H1 (cell line): ENCODE data around the gene PRDX5. TPM values are rescaled to one million over a fixed set of nuclear protein-coding genes. Genes with fewer than 3 reads are reported as not detected.

ENCODE experiments used
- CTCF ChIA-PET: fragments of 300-600 bp; sonication (Branson Sonifier 250); formaldehyde crosslinking; loops from one replicate; lab custom pipeline; 2021; ENCODE audit not compliant: partially characterized antibody; lab: Charles Lee
- POLR2A ChIA-PET: fragments of 300-600 bp; sonication (Branson Sonifier 250); formaldehyde crosslinking; loops from one replicate; lab custom pipeline; 2021; ENCODE audit warnings: inconsistent platforms; ENCODE audit not compliant: partially characterized antibody; lab: Charles Lee
- DNase-seq, 2 experiments: peaks; one replicate each; pipeline versions ENCODE4 v3.0.0 to v3.0.0-alpha.2; 2010 to 2022; ENCODE audit warnings: low spot score in 2 of 2, low read depth in 1 of 2, mixed read lengths in 1 of 2
- FAIRE-seq: peaks from 2 replicates; lab custom pipeline; 2011; peaks lifted over from hg19 to GRCh38; lab: Jason Lieb, UNC
- H2AFZ ChIP-seq: 2 replicates; pipeline ENCODE4 v1.8.1; 2012; ENCODE audit warnings: low read length, inconsistent platforms
- H2AK5ac ChIP-seq: 2 replicates; pipeline ENCODE4 v1.6.1; 2013; ENCODE audit warnings: low read depth, low read length
- H2BK120ac ChIP-seq: replicated peaks from 2 replicates; pipeline ENCODE3; 2013; ENCODE audit warnings: low read depth, low read length, inconsistent platforms
- H2BK12ac ChIP-seq: 2 replicates; pipeline ENCODE4 v1.6.1; 2013; ENCODE audit warnings: low read depth, low read length
- H2BK15ac ChIP-seq: 2 replicates; pipeline ENCODE4 v1.6.1; 2013; ENCODE audit warnings: low read length
- H2BK20ac ChIP-seq: 2 replicates; pipeline ENCODE4 v1.6.1; 2013; ENCODE audit warnings: low read length
- H2BK5ac ChIP-seq: 2 replicates; pipeline ENCODE4 v1.6.1; 2013; ENCODE audit warnings: low read depth, low read length
- H3K14ac ChIP-seq: 2 replicates; pipeline ENCODE4 v1.6.1; 2013; ENCODE audit warnings: inconsistent platforms; ENCODE audit not compliant: insufficient read length
- H3K18ac ChIP-seq: 2 replicates; pipeline ENCODE4 v1.6.1; 2013; ENCODE audit warnings: low read length; ENCODE audit errors: extremely low read depth
- H3K23ac ChIP-seq: 2 replicates; pipeline ENCODE4 v1.6.1; 2013; ENCODE audit warnings: inconsistent platforms; ENCODE audit not compliant: insufficient read length
- H3K23me2 ChIP-seq: 2 replicates; pipeline ENCODE4 v1.6.1; 2013; ENCODE audit warnings: low read depth, low read length
- H3K27ac ChIP-seq: 2 replicates; pipeline ENCODE4 v1.6.1; 2011; ENCODE audit warnings: low read depth, low read length, inconsistent platforms
- H3K27me3 ChIP-seq, 4 experiments: replicated peaks in 1 of 4; 1 replicate in 1 of 4; 2 replicates in 3 of 4; pipeline versions ENCODE4 v1.6.1 to v1.8.1; 2011 to 2013; ENCODE audit warnings: low read length in 3 of 4, mild to moderate bottlenecking in 3 of 4, inconsistent platforms in 2 of 4, mixed read lengths in 2 of 4, moderate library complexity in 1 of 4; ENCODE audit not compliant: control insufficient read depth in 3 of 4, insufficient read depth in 3 of 4; ENCODE audit errors: extremely low read depth in 1 of 4
- H3K36me3 ChIP-seq, 4 experiments: 2 replicates each; pipeline versions ENCODE4 v1.6.1 to v1.8.1; 2011 to 2013; ENCODE audit warnings: mild to moderate bottlenecking in 4 of 4, low read length in 3 of 4, moderate library complexity in 2 of 4, control low read depth in 1 of 4, inconsistent platforms in 1 of 4; ENCODE audit not compliant: insufficient read depth in 4 of 4, control insufficient read depth in 2 of 4
- H3K4ac ChIP-seq: replicated peaks from 2 replicates; pipeline ENCODE3; 2013; ENCODE audit warnings: low read length, low read depth, mixed read lengths, inconsistent platforms; ENCODE audit not compliant: insufficient read length
- H3K4me1 ChIP-seq, 4 experiments: replicated peaks in 1 of 4; 1 replicate in 1 of 4; 2 replicates in 3 of 4; pipeline versions ENCODE4 v1.6.1 to v1.8.1; 2011 to 2013; ENCODE audit warnings: low read length in 3 of 4, inconsistent platforms in 2 of 4, mixed read lengths in 1 of 4; ENCODE audit not compliant: insufficient read depth in 4 of 4, control insufficient read depth in 3 of 4
- H3K4me2 ChIP-seq, 2 experiments: 2 replicates each; pipeline versions ENCODE4 v1.6.1 to v1.8.1; 2011 to 2013; ENCODE audit warnings: low read depth in 2 of 2, low read length in 2 of 2, control low read depth in 1 of 2, inconsistent platforms in 1 of 2, mild to moderate bottlenecking in 1 of 2; ENCODE audit not compliant: insufficient read depth in 1 of 2
- H3K4me3 ChIP-seq, 4 experiments: fragments of 200-600, 300-600 bp in 1 of 4; sonication (generic), shearing (Covaris generic), sonication (Bioruptor Twin) in 1 of 4; 2 replicates each; pipeline versions ENCODE4 v1.5.1 to v1.8.1; 2011 to 2016; ENCODE audit warnings: low read length in 4 of 4, low read depth in 3 of 4, control low read depth in 2 of 4, inconsistent platforms in 2 of 4, mild to moderate bottlenecking in 2 of 4, mixed read lengths in 1 of 4, moderate library complexity in 1 of 4; ENCODE audit not compliant: insufficient read depth in 2 of 4; ENCODE audit errors: extremely low read depth in 1 of 4
- H3K56ac ChIP-seq: replicated peaks from 2 replicates; pipeline ENCODE3; 2013; ENCODE audit warnings: low read depth, mild to moderate bottlenecking, mixed read lengths, low read length, inconsistent platforms; ENCODE audit not compliant: insufficient read length
- H3K79me1 ChIP-seq: 2 replicates; pipeline ENCODE4 v1.6.1; 2013; ENCODE audit warnings: low read depth, low read length, control low read depth
- H3K79me2 ChIP-seq, 2 experiments: 2 replicates each; pipeline versions ENCODE4 v1.6.1 to v1.8.1; 2012 to 2013; ENCODE audit warnings: low read length in 2 of 2, mild to moderate bottlenecking in 2 of 2, inconsistent platforms in 1 of 2; ENCODE audit not compliant: insufficient read depth in 2 of 2, control insufficient read depth in 1 of 2
- H3K9ac ChIP-seq, 4 experiments: replicated peaks in 1 of 4; 1 replicate in 1 of 4; 2 replicates in 3 of 4; pipeline versions ENCODE4 v1.6.1 to v1.8.1; 2011 to 2013; ENCODE audit warnings: low read depth in 3 of 4, low read length in 3 of 4, control low read depth in 2 of 4, mild to moderate bottlenecking in 2 of 4, moderate library complexity in 2 of 4, inconsistent platforms in 1 of 4; ENCODE audit errors: extremely low read depth in 1 of 4
- H3K9me3 ChIP-seq, 2 experiments: 2 replicates each; pipeline versions ENCODE4 v1.6.1 to v1.8.1; 2012 to 2013; ENCODE audit warnings: mild to moderate bottlenecking in 2 of 2, moderate library complexity in 2 of 2, control low read depth in 1 of 2, inconsistent platforms in 1 of 2, low read depth in 1 of 2, low read length in 1 of 2, mixed read lengths in 1 of 2; ENCODE audit not compliant: insufficient read depth in 2 of 2
- H4K20me1 ChIP-seq, 2 experiments: replicated peaks in 1 of 2; 2 replicates each; pipeline versions ENCODE3 to v1.8.1; 2011 to 2013; ENCODE audit warnings: inconsistent platforms in 2 of 2, low read length in 2 of 2, mild to moderate bottlenecking in 1 of 2; ENCODE audit not compliant: insufficient read depth in 2 of 2, control insufficient read depth in 1 of 2
- H4K5ac ChIP-seq: 2 replicates; pipeline ENCODE4 v1.6.1; 2013; ENCODE audit warnings: low read length, low read depth, mixed read lengths, inconsistent platforms; ENCODE audit not compliant: insufficient read length
- H4K8ac ChIP-seq: 2 replicates; pipeline ENCODE4 v1.8.0; 2013; ENCODE audit warnings: mild to moderate bottlenecking, moderate library complexity, low read length, inconsistent platforms; ENCODE audit not compliant: insufficient read depth; ENCODE audit errors: extremely low read depth
- H4K91ac ChIP-seq: replicated peaks from 2 replicates; pipeline ENCODE3; 2013; ENCODE audit warnings: low read length, mixed read lengths, inconsistent platforms; ENCODE audit not compliant: insufficient read length
- CBX5 ChIP-seq: fragments of 300-800, 300-1000 bp; sonication (generic); IDR thresholded peaks from 2 replicates; pipeline ENCODE4 v1.7.1; 2016; ENCODE audit warnings: antibody characterized with exemption, low read length, low read depth
- CREB1 ChIP-seq: IDR thresholded peaks from 2 replicates; pipeline ENCODE4 v1.6.1; 2012; ENCODE audit warnings: inconsistent platforms
- E2F6 ChIP-seq: IDR thresholded peaks from 2 replicates; pipeline ENCODE4 v1.6.1; 2012; ENCODE audit warnings: inconsistent platforms
- GABPA ChIP-seq: IDR thresholded peaks from 2 replicates; pipeline ENCODE4 v1.6.1; 2011; ENCODE audit warnings: mild to moderate bottlenecking, low read length, moderate library complexity, borderline replicate concordance; ENCODE audit not compliant: insufficient read depth
- GTF2F1 ChIP-seq: IDR thresholded peaks from 2 replicates; pipeline ENCODE4 v1.6.1; 2012; ENCODE audit warnings: low read depth, low read length, improper control_type of control experiment, borderline replicate concordance
- KDM4A ChIP-seq: IDR thresholded peaks from one replicate; pipeline ENCODE4 v1.7.1; 2012; ENCODE audit warnings: low read depth, mild to moderate bottlenecking, moderate library complexity, low read length, inconsistent platforms; ENCODE audit not compliant: severe bottlenecking
- MAFK ChIP-seq: IDR thresholded peaks from 2 replicates; pipeline ENCODE4 v1.6.1; 2012; ENCODE audit warnings: low read depth, mild to moderate bottlenecking, improper control_type of control experiment, low read length
- POLR2AphosphoS5 ChIP-seq: IDR thresholded peaks from 2 replicates; pipeline ENCODE4 v1.6.1; 2011; ENCODE audit warnings: low read depth, low read length
- SIN3A ChIP-seq, 2 experiments: IDR thresholded peaks in 1 of 2; conservative IDR thresholded peaks in 1 of 2; 2 replicates each; pipeline ENCODE4 v1.6.1; 2011 to 2012; ENCODE audit warnings: low read length in 2 of 2, improper control_type of control experiment in 1 of 2, low read depth in 1 of 2, mild to moderate bottlenecking in 1 of 2
- SP1 ChIP-seq: IDR thresholded peaks from 2 replicates; pipeline ENCODE4 v1.6.1; 2011; ENCODE audit warnings: low read depth, low read length
- WGBS, 2 experiments: shearing (Covaris generic) in 1 of 2; methylation state at CpG; one replicate each; pipeline versions ENCODE4 v1.1.6 to v1.1.7; 2013 to 2015; ENCODE audit warnings: low lambda C conversion rate in 2 of 2, mixed read lengths in 2 of 2, inconsistent platforms in 1 of 2, low coverage in 1 of 2, missing lambda C conversion rate in 1 of 2; ENCODE audit not compliant: insufficient replicate concordance in 2 of 2, insufficient coverage in 1 of 2, insufficient read length in 1 of 2; ENCODE audit errors: extremely low coverage in 1 of 2, missing lambda C conversion rate in 1 of 2; 5-methylcytosine and 5-hydroxymethylcytosine counted together
- polyA plus RNA-seq, 7 experiments: library from polyadenylated mRNA; depleted of rRNA in 3 of 7; stranded (reverse) in 5 of 7; unstranded in 2 of 7; fragments of >200 nt in 5 of 7; fragments of 200-250 nt in 2 of 7; gene quantifications; 1 replicate in 5 of 7; 2 replicates in 1 of 7; 4 replicates in 1 of 7; pipeline versions ENCODE4 v1.2.1 to v1.2.3, GENCODE V29; 2011 to 2013; ENCODE audit warnings: missing spikeins in 2 of 7, mixed read lengths in 2 of 7
- total RNA-seq: library from RNA; stranded (reverse); fragmentation: NEBNext Ultra II Directional; extraction: Animal tissue kit (Norgen Biotek cat#: 25700); gene quantifications from 2 replicates; pipeline ENCODE4 v1.2.1, GENCODE V29; 2021

The PRDX5 gene
- total and polyA plus RNA-seq, 2 of the 8 experiments (the other 6 are each of a cell fraction or from before 2014, with no cell fraction given), result 201 to 582 TPM

- Histone ChIP-seq H2BK12ac (0 out of 2 replicates have a peak within 1 kb of the TSS, but pooled peaks have one; percentile 27), H3K4me1 (peaks cover 0 to 8% (median 3%) of the 10 kb centered on the region in 4 experiments; a peak in 6 of 7 replicates), H3K18ac (peak within 1 kb of the TSS; percentile 71), H3K23ac (no peak within 1 kb of the TSS), H4K91ac (peak within 1 kb of the TSS; percentile 96), H3K9ac (peak within 1 kb of the TSS; percentile 70 to 85 (median 79)), H3K4me2 (peak within 1 kb of the TSS; percentile 60 to 75), H2BK120ac (peak within 1 kb of the TSS; percentile 94), H4K20me1 (peaks cover 0 to 3% of the 10 kb centered on the region in 2 experiments), H3K27ac (peak within 1 kb of the TSS; percentile 91), H3K23me2 (peaks cover 5% of the 10 kb centered on the region; the same call in 1 of the 2 replicates), H3K36me3 (peaks cover 2 to 26% (median 15%) of the 10 kb centered on the region in 4 experiments; a peak in 7 of 8 replicates), H2BK20ac (no peak within 1 kb of the TSS), H3K27me3 (no peaks in the 10 kb centered on the region), H3K4me3 (peak within 1 kb of the TSS; percentile 73 to 80 (median 77)), H4K5ac (peak within 1 kb of the TSS; percentile 99), H3K9me3 (no peaks in the 10 kb centered on the region), H2BK15ac (no peak within 1 kb of the TSS), H3K79me1 (peaks cover 7% of the 10 kb centered on the region; the same call in 1 of the 2 replicates), H2AFZ (0 out of 2 replicates have a peak within 1 kb of the TSS, but pooled peaks have one; percentile 40), H4K8ac (peak within 1 kb of the TSS; percentile 97), H3K4ac (peak within 1 kb of the TSS; percentile 97), H3K14ac (no peak within 1 kb of the TSS), H2BK5ac (peak within 1 kb of the TSS; percentile 84), H3K56ac (peak within 1 kb of the TSS; percentile 91), H3K79me2 (peaks cover 0 to 18% of the 10 kb centered on the region in 2 experiments; a peak in 1 of 4 replicates), H2AK5ac (0 out of 2 replicates have a peak within 1 kb of the TSS, but pooled peaks have one; percentile 71)
- ChIA-PET CTCF (interaction anchor here (0.7 to 20.8 kb wide), 16 partner anchors 11 to 372 kb away, joined by 3 to 614 read pairs (median 4); partner anchors contain the start of genes BAD, CATSPERZ, CCDC88B and NUDT22), POLR2A (interaction anchor here (0.6 to 6.6 kb wide), 28 partner anchors 9 to 249 kb away, joined by 3 to 61 read pairs (median 6); partner anchors contain the start of genes CCDC88B, ESRRA, FERMT3 and NUDT22)
- peak; percentile 87 for FAIRE-seq
- DNase-seq, result peak; percentile 89 to 97
- 1% methylated on average over 37 of the region's 43 CpGs; no CpG with 5 or more reads in 1 of the 2 experiments for WGBS, 2 experiments
- peak; percentile 14; the same call in 1 of the 2 replicates for TF ChIP-seq E2F6
- 0 out of 4 replicates have a peak, but pooled peaks of 1 of the 2 experiments have one; percentile 72 for TF ChIP-seq SIN3A (conservative IDR thresholded peaks at IDR 0.05 in 1 of 2, IDR thresholded peaks at IDR 0.05 in 1 of 2; ENCODE audit: low read depth in 1 of 2, low read length in 2 of 2)
- no peak for TF ChIP-seq CBX5
- peak; percentile 90 for TF ChIP-seq KDM4A
- TF ChIP-seq GTF2F1, result peak; percentile 53; the same call in 1 of the 2 replicates
- TF ChIP-seq SP1, result no peak; the same call in 1 of the 2 replicates
- peak; percentile 61 for TF ChIP-seq POLR2AphosphoS5
- TF ChIP-seq CREB1, result peak; percentile 78
- peak; percentile 95 for TF ChIP-seq GABPA
- peak; percentile 33; the same call in 1 of the 2 replicates for TF ChIP-seq MAFK
Observed at GRCh38 chr11:64317325-64317960, 478 bp upstream of the PRDX5 start, which contains the start of gene TRMT112. Gene TRMT112, minus strand, starts transcription at chr11:64317559. Its CDS starts 33 bp downstream, at chr11:64317526.
